H9 (cell line): ENCODE results near the gene SYNJ1. TPM values are rescaled to one million over a fixed set of nuclear protein-coding genes. Genes with fewer than 3 reads are reported as not detected.

ENCODE experiments used
- DNase-seq: peaks from one replicate; pipeline ENCODE4 v3.0.0-alpha.2; 2017
- H2AFZ ChIP-seq: one replicate; pipeline ENCODE4 v1.6.1; 2013; ENCODE audit warnings: mild to moderate bottlenecking, low read length, control low read depth, moderate library complexity
- H2AK5ac ChIP-seq: 2 replicates; pipeline ENCODE4 v1.6.1; 2013; ENCODE audit warnings: low read length, control low read depth, mixed read lengths; ENCODE audit not compliant: insufficient read length
- H2BK120ac ChIP-seq: one replicate; pipeline ENCODE4 v1.6.1; 2013; ENCODE audit warnings: low read depth, mild to moderate bottlenecking, low read length, control low read depth, inconsistent platforms; ENCODE audit not compliant: poor library complexity, severe bottlenecking
- H2BK12ac ChIP-seq: 2 replicates; pipeline ENCODE4 v1.6.1; 2013; ENCODE audit warnings: low read length, control low read depth, mixed read lengths, low read depth; ENCODE audit not compliant: insufficient read length
- H2BK15ac ChIP-seq: 2 replicates; pipeline ENCODE4 v1.6.1; 2013; ENCODE audit warnings: low read depth, low read length, control low read depth
- H2BK20ac ChIP-seq: one replicate; pipeline ENCODE4 v1.6.1; 2013; ENCODE audit warnings: low read depth, mild to moderate bottlenecking, low read length, control low read depth, inconsistent platforms; ENCODE audit not compliant: poor library complexity, severe bottlenecking
- H2BK5ac ChIP-seq: 2 replicates; pipeline ENCODE4 v1.6.1; 2013; ENCODE audit warnings: low read length, control low read depth, mixed read lengths; ENCODE audit not compliant: insufficient read length
- H3K14ac ChIP-seq: 2 replicates; pipeline ENCODE4 v1.6.1; 2013; ENCODE audit warnings: low read length, control low read depth; ENCODE audit not compliant: insufficient read depth
- H3K18ac ChIP-seq: 2 replicates; pipeline ENCODE4 v1.6.1; 2013; ENCODE audit warnings: low read depth, mild to moderate bottlenecking, mixed read lengths, low read length, control low read depth; ENCODE audit not compliant: insufficient read length
- H3K23ac ChIP-seq: 2 replicates; pipeline ENCODE4 v1.6.1; 2013; ENCODE audit warnings: low read length, control low read depth, mixed read lengths, low read depth; ENCODE audit not compliant: insufficient read length
- H3K23me2 ChIP-seq: 2 replicates; pipeline ENCODE4 v1.6.1; 2013; ENCODE audit warnings: low read depth, mild to moderate bottlenecking, mixed read lengths, low read length, control low read depth; ENCODE audit not compliant: insufficient read length, poor library complexity, severe bottlenecking
- H3K27ac ChIP-seq: 2 replicates; pipeline ENCODE4 v1.5.1; 2013; ENCODE audit warnings: low read length, control low read depth, mixed read lengths, low read depth; ENCODE audit not compliant: insufficient read length
- H3K27me3 ChIP-seq: 2 replicates; pipeline ENCODE4 v1.6.1; 2013; ENCODE audit warnings: low read length, control low read depth, inconsistent platforms; ENCODE audit not compliant: insufficient read depth
- H3K4ac ChIP-seq: 2 replicates; pipeline ENCODE4 v1.6.1; 2013; ENCODE audit warnings: low read depth, mild to moderate bottlenecking, control low read depth, inconsistent platforms, low read length, moderate library complexity
- H3K4me1 ChIP-seq: 2 replicates; pipeline ENCODE4 v1.6.1; 2013; ENCODE audit warnings: low read length, control low read depth, inconsistent platforms; ENCODE audit not compliant: insufficient read depth
- H3K4me2 ChIP-seq: 2 replicates; pipeline ENCODE4 v1.6.1; 2013; ENCODE audit warnings: low read length, control low read depth, mixed read lengths; ENCODE audit not compliant: insufficient read length, insufficient read depth
- H3K56ac ChIP-seq: 2 replicates; pipeline ENCODE4 v1.6.1; 2013; ENCODE audit warnings: low read depth, mild to moderate bottlenecking, mixed read lengths, low read length, control low read depth; ENCODE audit not compliant: insufficient read length
- H3K79me1 ChIP-seq: 2 replicates; pipeline ENCODE4 v1.6.1; 2013; ENCODE audit warnings: low read depth, mild to moderate bottlenecking, moderate library complexity, low read length, control low read depth, inconsistent platforms; ENCODE audit not compliant: insufficient read depth, poor library complexity, severe bottlenecking
- H3K79me2 ChIP-seq: 2 replicates; pipeline ENCODE4 v1.6.1; 2013; ENCODE audit warnings: low read length, control low read depth, inconsistent platforms; ENCODE audit not compliant: insufficient read depth
- H3K9ac ChIP-seq: 2 replicates; pipeline ENCODE4 v1.6.1; 2013; ENCODE audit warnings: low read length, control low read depth, mixed read lengths; ENCODE audit not compliant: insufficient read length; ENCODE audit errors: extremely low read depth
- H3K9me3 ChIP-seq: one replicate; pipeline ENCODE4 v1.6.1; 2013; ENCODE audit warnings: low read depth, low read length, inconsistent platforms; ENCODE audit not compliant: control insufficient read depth
- H3T11ph ChIP-seq: one replicate; pipeline ENCODE4 v1.6.1; 2013; ENCODE audit warnings: mild to moderate bottlenecking, low read length, control low read depth, inconsistent platforms
- H4K20me1 ChIP-seq: one replicate; pipeline ENCODE4 v1.6.1; 2013; ENCODE audit not compliant: control insufficient read depth, insufficient read length, insufficient read depth
- H4K5ac ChIP-seq: 2 replicates; pipeline ENCODE4 v1.6.1; 2013; ENCODE audit warnings: low read depth, mild to moderate bottlenecking, mixed read lengths, low read length, control low read depth; ENCODE audit not compliant: insufficient read length
- H4K8ac ChIP-seq: replicated peaks from 2 replicates; pipeline ENCODE4 v1.6.1; 2013; ENCODE audit warnings: low read length, control low read depth, mixed read lengths, low read depth; ENCODE audit not compliant: insufficient read length
- H4K91ac ChIP-seq: 2 replicates; pipeline ENCODE4 v1.6.1; 2013; ENCODE audit warnings: low read depth, mild to moderate bottlenecking, moderate library complexity, mixed read lengths, low read length, control low read depth; ENCODE audit not compliant: insufficient read length
- H3K27ac Mint-ChIP-seq, 3 experiments: 2 replicates in 2 of 3; 3 replicates in 1 of 3; pipeline ENCODE4 v1.8.0; 2020 to 2021; ENCODE audit warnings: mixed read lengths in 3 of 3, mild to moderate bottlenecking in 1 of 3, moderate library complexity in 1 of 3
- H3K27me3 Mint-ChIP-seq: 2 replicates; pipeline ENCODE4 v1.8.0; 2021; ENCODE audit warnings: low read depth, mild to moderate bottlenecking, moderate library complexity, mixed read lengths
- H3K36me3 Mint-ChIP-seq, 3 experiments: 2 replicates in 2 of 3; 3 replicates in 1 of 3; pipeline ENCODE4 v1.8.0; 2020 to 2021; ENCODE audit warnings: low read depth in 3 of 3, mixed read lengths in 3 of 3; ENCODE audit not compliant: insufficient read depth in 1 of 3
- H3K4me1 Mint-ChIP-seq, 2 experiments: 2 replicates each; pipeline ENCODE4 v1.8.0; 2020; ENCODE audit warnings: mixed read lengths in 2 of 2
- H3K4me3 Mint-ChIP-seq, 2 experiments: 2 replicates in 1 of 2; 3 replicates in 1 of 2; pipeline ENCODE4 v1.8.0; 2020 to 2021; ENCODE audit warnings: mild to moderate bottlenecking in 2 of 2, mixed read lengths in 2 of 2, moderate library complexity in 1 of 2
- H3K9me3 Mint-ChIP-seq, 2 experiments: 2 replicates in 1 of 2; 3 replicates in 1 of 2; pipeline ENCODE4 v1.8.0; 2020; ENCODE audit warnings: mild to moderate bottlenecking in 2 of 2, mixed read lengths in 2 of 2, moderate library complexity in 1 of 2
- CTCF ChIP-seq: fragments of 200-600 bp; sonication (generic); conservative IDR thresholded peaks from 3 replicates; pipeline ENCODE4 v1.8.0; 2021; ENCODE audit warnings: antibody characterized with exemption, mild to moderate bottlenecking
- WGBS: extraction: QIAGEN DNeasy Blood & Tissue Kit; methylation state at CpG from one replicate; pipeline ENCODE4 v1.1.7; 2013; ENCODE audit warnings: missing lambda C conversion rate, low lambda C conversion rate, mixed read lengths; ENCODE audit not compliant: insufficient read length; ENCODE audit errors: extremely low coverage; 5-methylcytosine and 5-hydroxymethylcytosine counted together
- total RNA-seq: library from RNA; stranded (reverse); gene quantifications from 2 replicates; pipeline ENCODE4 v1.2.1, GENCODE V29; 2021

The SYNJ1 gene
- total RNA-seq, 1 experiment from 2014 or later: 7.1 TPM

DNA sequence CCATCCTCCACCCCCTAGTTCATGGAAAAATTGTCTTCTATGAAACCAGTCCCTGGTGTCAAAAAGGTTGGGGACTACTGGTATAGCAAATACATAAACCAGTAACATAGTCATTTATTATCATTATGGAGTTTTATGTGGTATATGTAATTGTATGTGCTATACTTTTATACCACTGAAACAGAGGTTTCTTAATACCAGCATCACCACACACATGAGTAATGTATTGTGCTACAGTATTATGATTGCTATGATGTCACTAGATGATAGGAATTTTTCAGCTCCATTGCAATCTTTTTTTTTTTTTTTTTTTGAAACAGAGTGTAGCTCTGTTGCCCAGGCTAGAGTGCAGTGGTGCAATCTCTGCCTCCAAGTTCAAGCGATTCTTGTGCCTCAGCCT, 49.5 kb upstream of the SYNJ1 start:
- H2BK15ac ChIP-seq: no peak overlapping the region
- H3K79me1 ChIP-seq: no peaks in the 10 kb centered on the region
- Mint-ChIP-seq H3K27ac (no peak overlapping the region), H3K4me3 (no peak overlapping the region), H3K9me3 (no peaks in the 10 kb centered on the region), H3K36me3 (no peaks in the 10 kb centered on the region), H3K27me3 (peaks cover 2% of the 10 kb centered on the region; the same call in 1 of the 2 replicates), H3K4me1 (peaks cover 6 to 8% of the 10 kb centered on the region in 2 experiments)
- no peak overlapping the region for H2BK12ac ChIP-seq
- no peak overlapping the region for H3K14ac ChIP-seq
- H4K5ac ChIP-seq: no peak overlapping the region
- TF ChIP-seq CTCF: no peak
- H3K4me1 ChIP-seq: no peaks in the 10 kb centered on the region; the same call in 1 of the 2 replicates
- no peak overlapping the region for H3K56ac ChIP-seq
- no peak overlapping the region for H3T11ph ChIP-seq
- H2AK5ac ChIP-seq: no peak overlapping the region
- no peak overlapping the region for H3K4me2 ChIP-seq
- no peak overlapping the region for H2BK120ac ChIP-seq
- no peak overlapping the region for H2AFZ ChIP-seq
- no peak for DNase-seq
- H3K4ac ChIP-seq: no peak overlapping the region
- H3K79me2 ChIP-seq: no peaks in the 10 kb centered on the region
- H3K23ac ChIP-seq: no peak overlapping the region
- no peaks in the 10 kb centered on the region for H3K27me3 ChIP-seq
- no peak overlapping the region for H3K9ac ChIP-seq
- no peaks in the 10 kb centered on the region for H4K20me1 ChIP-seq
- no peak overlapping the region for H4K91ac ChIP-seq
- no peaks in the 10 kb centered on the region for H3K9me3 ChIP-seq
- no peak overlapping the region for H2BK20ac ChIP-seq
- no peak overlapping the region for H4K8ac ChIP-seq
- H3K18ac ChIP-seq: no peak overlapping the region
- H3K23me2 ChIP-seq: peaks cover 3% of the 10 kb centered on the region
- H3K27ac ChIP-seq: no peak overlapping the region
- WGBS: no CpG with 5 or more reads among the region's 1 CpG
- no peak overlapping the region for H2BK5ac ChIP-seq
